Measurements from ENCODE around the gene FIGNL1.

DNA sequence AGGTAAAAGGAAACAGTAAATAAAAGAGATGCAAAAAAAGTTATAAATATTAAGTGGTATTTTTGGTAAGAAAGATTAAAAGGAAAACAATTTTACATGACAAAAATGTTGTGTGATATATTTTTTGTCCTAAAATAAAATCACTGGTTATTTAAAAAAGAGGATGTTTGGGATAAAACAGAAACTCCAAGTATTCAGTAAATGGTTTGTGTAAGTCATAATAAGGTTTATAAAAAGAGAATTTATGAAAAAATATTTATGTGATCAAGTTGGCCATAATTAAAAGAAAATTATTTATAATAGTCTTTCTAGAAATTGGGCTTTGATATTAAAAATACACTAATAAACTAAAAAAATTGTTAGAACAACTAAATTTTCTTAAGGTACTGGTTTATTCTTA is 38.2 kb upstream of the FIGNL1 start:
- TF ChIP-seq CTCF (IDR thresholded peaks at IDR 0.05): no peak
- TF ChIP-seq ZFX (IDR thresholded peaks at IDR 0.05; ENCODE audit: borderline replicate concordance): no peak

Data from 22Rv1 (cell line).